Measurements from ENCODE around the gene CCDC171.
A peak's percentile ranks its signal among the peaks of the same experiment; 100 is the strongest.
"Not testable (repeated sequence)": the region's sequence is repeated elsewhere in the genome, so short reads cannot be mapped to it uniquely, and the experiment has no call there.

Gene CCDC171

GRCh38 chr9:15743512-15743911, 190.7 kb downstream of the CCDC171 start:
- intact Hi-C loops (cut with DNase I) = no loop called here
- no peak for DNase-seq

- intact Hi-C loops (cut with DNase I) = no loop called here
- DNase-seq = no peak
These were observed 191.4 kb downstream of the CCDC171 start for GRCh38 chr9:15744196-15744595.

- intact Hi-C loops (cut with DNase I) = no loop called here
- peak in 1 of 10 donors; percentile 56 for DNase-seq
These were observed 194.1 kb downstream of the CCDC171 start for GRCh38 chr9:15746905-15747304.

GRCh38 chr9:15755660-15756059, 202.8 kb downstream of the CCDC171 start:
- intact Hi-C loops (cut with DNase I) = no loop called here
- no peak for DNase-seq

GRCh38 chr9:15761551-15761950, 208.7 kb downstream of the CCDC171 start:
- intact Hi-C loops (cut with DNase I) = no loop called here
- no peak for DNase-seq

GRCh38 chr9:15763371-15763770, 210.5 kb downstream of the CCDC171 start:
- DNase-seq = no peak
- intact Hi-C loops (cut with DNase I) = no loop called here

GRCh38 chr9:15764131-15764530, 211.3 kb downstream of the CCDC171 start:
- DNase-seq = no peak
- intact Hi-C loops (cut with DNase I) = no loop called here

- peak in 1 of 10 donors; percentile 79 for DNase-seq
- intact Hi-C loops (cut with DNase I) = no loop called here
These were observed 216.7 kb downstream of the CCDC171 start for GRCh38 chr9:15769547-15769946.

GRCh38 chr9:15778861-15779260, 226.0 kb downstream of the CCDC171 start:
- intact Hi-C loops (cut with DNase I) = no loop called here
- DNase-seq = no peak

- intact Hi-C loops (cut with DNase I) = no loop called here
- no peak for DNase-seq
These were observed 229.3 kb downstream of the CCDC171 start for GRCh38 chr9:15782106-15782505.

GRCh38 chr9:15785584-15785983, 232.7 kb downstream of the CCDC171 start:
- no peak for DNase-seq
- intact Hi-C loops (cut with DNase I) = no loop called here

GRCh38 chr9:15786616-15787015, 233.8 kb downstream of the CCDC171 start:
- intact Hi-C loops (cut with DNase I) = no loop called here
- no peak for DNase-seq

GRCh38 chr9:15810219-15810899, 257.5 kb downstream of the CCDC171 start:
- peak in 3 of 10 donors; percentile 36 to 63 (median 61) for DNase-seq
- intact Hi-C loops (cut with DNase I) = not testable (repeated sequence)

GRCh38 chr9:15813076-15813475, 260.2 kb downstream of the CCDC171 start:
- intact Hi-C loops (cut with DNase I) = no loop called here
- no peak for DNase-seq

GRCh38 chr9:15824310-15824709, 271.5 kb downstream of the CCDC171 start:
- no peak for DNase-seq
- intact Hi-C loops (cut with DNase I) = no loop called here

- intact Hi-C loops (cut with DNase I) = no loop called here
These were observed 278.5 kb downstream of the CCDC171 start for GRCh38 chr9:15831384-15831783.

GRCh38 chr9:15834541-15834940, 281.7 kb downstream of the CCDC171 start:
- no peak for DNase-seq
- intact Hi-C loops (cut with DNase I) = no loop called here

More at GRCh38 chr9:15831384-15831783, 278.5 kb downstream of the CCDC171 start:
- DNase-seq = no peak

- intact Hi-C loops (cut with DNase I) = no loop called here
- no peak for DNase-seq
These were observed 284.3 kb downstream of the CCDC171 start for GRCh38 chr9:15837079-15837679.

GRCh38 chr9:15842051-15842450, 289.2 kb downstream of the CCDC171 start:
- intact Hi-C loops (cut with DNase I) = no loop called here

GRCh38 chr9:15843316-15843715, 290.5 kb downstream of the CCDC171 start:
- intact Hi-C loops (cut with DNase I) = no loop called here
- DNase-seq = no peak

More at GRCh38 chr9:15842051-15842450, 289.2 kb downstream of the CCDC171 start:
- no peak for DNase-seq

GRCh38 chr9:15843931-15844330, 291.1 kb downstream of the CCDC171 start:
- intact Hi-C loops (cut with DNase I) = no loop called here
- DNase-seq = no peak

GRCh38 chr9:15846611-15847010, 293.8 kb downstream of the CCDC171 start:
- no peak for DNase-seq
- intact Hi-C loops (cut with DNase I) = no loop called here

Data from posterior cingulate gyrus (tissue), 11 donors.